Measurements from ENCODE around the gene TMEM69.
"Not testable (repeated sequence)": the region's sequence is repeated elsewhere in the genome, so short reads cannot be mapped to it uniquely, and the experiment has no call there.

Gene TMEM69

GRCh38 chr1:45739641-45740156, 51.7 kb downstream of the TMEM69 start:
- DNase-seq = not testable (repeated sequence)

All from NCI-H146 (cell line).